GM12873 (cell line): ENCODE measurements around the gene PLA2G5.

Experiments used
- CTCF ChIP-seq: IDR thresholded peaks from 2 replicates; pipeline ENCODE4 v1.5.1; 2012; ENCODE audit warnings: low read depth, mild to moderate bottlenecking, moderate library complexity, low read length, control low read depth; ENCODE audit not compliant: insufficient read depth; ENCODE audit errors: missing control alignments

PLA2G5 gene

GRCh38 chr1:20069874-20070273 lies at the start of gene PLA2G5:
PLA2G5 (plus strand) TSS chr1:20070194; CDS start chr1:20084831, 14,637 bp downstream.
- TF ChIP-seq CTCF = no peak

- TF ChIP-seq CTCF = no peak
Measured at GRCh38 chr1:20028125-20028524, 41.9 kb upstream of the PLA2G5 start.

GRCh38 chr1:20028726-20029125 lies 41.3 kb upstream of the PLA2G5 start:
- TF ChIP-seq CTCF = no peak

GRCh38 chr1:20029178-20029912 lies 40.6 kb upstream of the PLA2G5 start:
- no peak for TF ChIP-seq CTCF

- TF ChIP-seq CTCF = no peak
Measured at GRCh38 chr1:20031161-20031560, 38.8 kb upstream of the PLA2G5 start.

GRCh38 chr1:20031836-20032235 lies 38.2 kb upstream of the PLA2G5 start:
- no peak for TF ChIP-seq CTCF

- no peak for TF ChIP-seq CTCF
Measured at GRCh38 chr1:20032425-20032824, 37.6 kb upstream of the PLA2G5 start.

GRCh38 chr1:20033420-20033819 lies 36.6 kb upstream of the PLA2G5 start:
- no peak for TF ChIP-seq CTCF
